GM12873 (cell line): ENCODE data around the gene RAB1B.

ENCODE experiments used
- CTCF ChIP-seq: IDR thresholded peaks from 2 replicates; pipeline ENCODE4 v1.5.1; 2012; ENCODE audit warnings: low read depth, mild to moderate bottlenecking, moderate library complexity, low read length, control low read depth; ENCODE audit not compliant: insufficient read depth; ENCODE audit errors: missing control alignments

Gene RAB1B

GRCh38 chr11:66277471-66278362 is 9.3 kb downstream of the RAB1B start, which contains the start of gene CNIH2:
CNIH2 (plus strand) TSS chr11:66278175; CDS start chr11:66278457, 282 bp downstream.
- TF ChIP-seq CTCF = no peak

GRCh38 chr11:66278363-66279091 is 10.1 kb downstream of the RAB1B start:
- TF ChIP-seq CTCF = no peak

- no peak for TF ChIP-seq CTCF
These were observed 10.8 kb downstream of the RAB1B start for GRCh38 chr11:66279092-66279734.

GRCh38 chr11:66280428-66280827 is 12.0 kb downstream of the RAB1B start:
- TF ChIP-seq CTCF = no peak

- no peak for TF ChIP-seq CTCF
These were observed 12.6 kb downstream of the RAB1B start for GRCh38 chr11:66281001-66281400.

GRCh38 chr11:66281776-66282467 is 13.5 kb downstream of the RAB1B start:
- no peak for TF ChIP-seq CTCF
